Right atrium auricular region (tissue), 2 donors: ENCODE data around the gene POU6F1. TPM values are rescaled to one million over a fixed set of nuclear protein-coding genes. Genes with fewer than 3 reads are reported as not detected.
A peak's percentile ranks its signal among the peaks of the same experiment; 100 is the strongest.
"Not testable (repeated sequence)": the region's sequence is repeated elsewhere in the genome, so short reads cannot be mapped to it uniquely, and the experiment has no call there.

Experiments
- DNase-seq: peaks from one replicate; pipeline ENCODE4 v3.0.0-alpha.2; 2019; ENCODE audit warnings: low spot score
- H3K27ac ChIP-seq, 2 donors: fragments of 200-600 bp; sonication (generic); 1 replicate in 1 of 2; 2 replicates in 1 of 2; pipeline ENCODE4 v1.5.1; 2016 to 2019
- H3K27me3 ChIP-seq, 2 donors: fragments of 200-600 bp; sonication (generic); one replicate each; pipeline versions ENCODE4 v1.5.1 to v1.6.0; 2017 to 2019
- H3K36me3 ChIP-seq: fragments of 200-600 bp; sonication (generic); one replicate; pipeline ENCODE4 v1.5.1; 2016
- H3K4me1 ChIP-seq, 2 donors: fragments of 200-600 bp; sonication (generic); one replicate each; pipeline versions ENCODE4 v1.5.1 to v1.6.0; 2017 to 2019
- H3K4me3 ChIP-seq, 2 donors: fragments of 200-600 bp; sonication (generic); 1 replicate in 1 of 2; 2 replicates in 1 of 2; pipeline ENCODE4 v1.5.1; 2017 to 2019; ENCODE audit warnings: mild to moderate bottlenecking in 1 of 2, moderate library complexity in 1 of 2
- H3K9me3 ChIP-seq, 2 donors: fragments of 200-600 bp; sonication (generic); one replicate each; pipeline ENCODE4 v1.5.1; 2019
- CTCF ChIP-seq, 2 donors: fragments of 200-600 bp; sonication (generic); IDR thresholded peaks; one replicate each; pipeline ENCODE4 v1.5.1; 2019; ENCODE audit warnings: antibody characterized with exemption in 2 of 2
- total RNA-seq, 2 donors: library from RNA; depleted of rRNA; stranded (reverse); fragments of >200 nt; gene quantifications; one replicate each; pipeline ENCODE4 v1.1.0, GENCODE V29; 2016

The POU6F1 gene
- total RNA-seq, 2 donors from 2014 or later: 3.0 to 6.0 TPM

- no peaks in the 10 kb centered on the region for H3K36me3 ChIP-seq
- TF ChIP-seq CTCF (IDR thresholded peaks at IDR 0.05): no peak
Observed at GRCh38 chr12:51225771-51226170, 7.9 kb upstream of the POU6F1 start.

GRCh38 chr12:51225234-51225633, 7.4 kb upstream of the POU6F1 start:
- no peak for TF ChIP-seq CTCF (IDR thresholded peaks at IDR 0.05)
- Histone ChIP-seq H3K27ac (no peak overlapping the region), H3K4me3 (no peak overlapping the region), H3K9me3 (no peaks in the 10 kb centered on the region), H3K36me3 (no peaks in the 10 kb centered on the region), H3K4me1 (no peaks in the 10 kb centered on the region), H3K27me3 (no peaks in the 10 kb centered on the region)
- no peak for DNase-seq

More at GRCh38 chr12:51225771-51226170, 7.9 kb upstream of the POU6F1 start:
- Histone ChIP-seq H3K4me1 (no peaks in the 10 kb centered on the region), H3K27me3 (no peaks in the 10 kb centered on the region), H3K9me3 (no peaks in the 10 kb centered on the region), H3K4me3 (no peak overlapping the region), H3K27ac (no peak overlapping the region)
- DNase-seq: no peak

- Histone ChIP-seq H3K9me3 (no peaks in the 10 kb centered on the region), H3K4me1 (peaks cover 0 to under 1% of the 10 kb centered on the region in 2 donors), H3K36me3 (no peaks in the 10 kb centered on the region), H3K4me3 (no peak overlapping the region), H3K27me3 (no peaks in the 10 kb centered on the region), H3K27ac (no peak overlapping the region)
- DNase-seq: no peak
- no peak for TF ChIP-seq CTCF (IDR thresholded peaks at IDR 0.05)
Observed at GRCh38 chr12:51224625-51225024, 6.8 kb upstream of the POU6F1 start.

GRCh38 chr12:51222461-51222860, 4.6 kb upstream of the POU6F1 start:
- no peak for DNase-seq
- Histone ChIP-seq H3K4me3 (no peak overlapping the region), H3K27me3 (no peaks in the 10 kb centered on the region), H3K4me1 (peaks cover 0 to 14% of the 10 kb centered on the region in 2 donors), H3K27ac (no peak overlapping the region), H3K36me3 (no peaks in the 10 kb centered on the region), H3K9me3 (no peaks in the 10 kb centered on the region)
- no peak for TF ChIP-seq CTCF (IDR thresholded peaks at IDR 0.05)

- not testable (repeated sequence) for DNase-seq, H3K4me3 ChIP-seq, H3K27me3 ChIP-seq, H3K9me3 ChIP-seq, H3K36me3 ChIP-seq, H3K27ac ChIP-seq
- H3K4me1 ChIP-seq: peaks cover 0 to 25% of the 10 kb centered on the region in 2 donors
Observed at GRCh38 chr12:51219857-51220256, 2.0 kb upstream of the POU6F1 start.

- Histone ChIP-seq H3K9me3 (no peaks in the 10 kb centered on the region), H3K27me3 (no peaks in the 10 kb centered on the region), H3K36me3 (no peaks in the 10 kb centered on the region), H3K4me1 (peaks cover 0 to 25% of the 10 kb centered on the region in 2 donors), H3K4me3 (no peak overlapping the region), H3K27ac (peak overlapping the region; percentile 98 to 99)
- no peak for TF ChIP-seq CTCF (IDR thresholded peaks at IDR 0.05)
- DNase-seq: no peak
Observed at GRCh38 chr12:51219322-51219721, 1.5 kb upstream of the POU6F1 start.
